NK-92 treated with Interleukin-12 subunit alpha and Interleukin-12 subunit beta, amount 100 ng/mL, for 24 hours (cell line): ENCODE results near the gene ITFG1.
"Not testable (repeated sequence)": the region's sequence is repeated elsewhere in the genome, so short reads cannot be mapped to it uniquely, and the experiment has no call there.

Experiments
- DNase-seq: peaks from one replicate; lab custom pipeline; 2025; lab: John Stamatoyannopoulos, UW

ITFG1 gene

DNA sequence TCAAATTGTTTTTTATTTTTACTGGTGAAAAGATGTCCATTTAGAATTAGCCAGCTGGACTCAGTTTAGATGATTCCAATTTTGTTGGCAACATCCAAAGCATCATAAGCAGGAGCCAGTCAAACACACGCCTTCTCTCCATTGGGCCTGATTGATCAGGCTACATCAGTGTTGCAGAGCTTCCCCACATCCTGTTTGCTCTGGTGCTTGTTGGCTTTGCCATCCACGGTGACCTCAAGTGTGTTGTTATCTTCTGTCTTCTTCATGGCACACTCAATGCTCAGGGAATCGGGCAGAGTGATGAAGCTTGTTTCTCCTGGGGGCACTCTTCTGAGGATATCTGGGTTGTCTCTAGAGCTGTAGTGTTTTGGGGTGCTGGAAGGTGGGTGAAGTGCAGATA is 310.8 kb downstream of the ITFG1 start:
- no peak for DNase-seq

GRCh38 chr16:47144559-47144877 is 316.3 kb downstream of the ITFG1 start:
- DNase-seq: no peak

- no peak for DNase-seq
Measured at GRCh38 chr16:47143677-47144558, 316.9 kb downstream of the ITFG1 start, which contains the start of gene NETO2. NETO2 (minus strand) TSS chr16:47143945; CDS start chr16:47143612, 333 bp downstream.

DNA sequence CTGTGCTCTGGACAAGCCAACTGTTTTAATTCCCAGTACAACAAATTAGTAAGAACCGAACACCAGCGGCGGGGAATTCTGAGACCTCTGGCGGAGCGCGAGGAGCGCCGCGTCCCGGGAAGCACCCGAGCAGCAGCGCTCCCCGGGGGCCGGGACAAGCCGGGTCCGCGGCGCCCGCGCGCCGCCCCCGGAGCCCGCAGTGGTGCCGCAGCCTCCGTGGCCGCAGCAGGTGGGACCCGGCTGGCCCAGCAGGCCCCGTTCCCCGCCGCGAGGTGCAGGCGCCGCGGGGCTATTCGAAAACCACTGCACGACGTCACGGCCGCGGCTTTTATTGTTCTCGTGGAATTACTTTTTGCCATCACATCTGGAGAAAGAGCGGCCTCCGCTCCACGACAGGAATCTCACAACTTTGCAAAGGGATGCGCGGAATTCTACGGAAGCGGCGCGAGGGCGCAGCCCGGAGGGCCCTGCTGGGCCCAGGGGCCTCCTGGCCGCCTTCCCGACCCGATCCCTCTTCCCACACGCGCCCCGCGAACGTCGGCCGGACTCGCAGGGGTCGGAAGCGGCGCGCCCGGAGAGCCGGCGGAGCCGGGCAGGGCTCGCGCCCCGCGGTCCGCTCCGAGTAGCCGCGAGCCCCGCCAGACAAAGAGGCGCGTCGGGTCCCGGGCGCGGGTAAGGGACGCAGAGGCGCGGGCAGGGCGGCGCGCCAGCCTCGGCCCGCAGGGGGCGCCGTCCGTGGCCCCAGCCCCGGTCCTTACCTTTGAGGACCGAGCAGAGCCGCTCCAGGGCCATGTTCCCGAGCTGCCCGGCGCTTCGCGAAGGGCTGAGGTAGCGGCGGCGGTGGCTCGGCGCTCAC is 317.8 kb downstream of the ITFG1 start:
- no peak for DNase-seq

DNA sequence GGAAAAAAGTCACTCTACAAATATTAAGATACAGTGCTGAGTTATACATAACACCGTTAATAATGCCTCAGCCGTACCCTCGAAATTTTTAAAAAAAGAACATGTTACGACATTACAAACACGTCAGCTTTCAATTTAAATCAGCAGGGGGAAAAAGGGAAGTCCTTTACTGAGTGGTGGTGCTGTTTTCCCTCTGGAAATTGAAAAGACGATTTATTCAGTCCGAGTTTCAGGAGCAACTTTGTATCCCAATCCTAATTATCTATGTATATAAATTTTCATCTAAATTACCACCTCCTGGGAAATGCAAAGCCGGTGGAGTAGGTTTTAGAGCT is 318.4 kb downstream of the ITFG1 start:
- DNase-seq: no peak

DNA sequence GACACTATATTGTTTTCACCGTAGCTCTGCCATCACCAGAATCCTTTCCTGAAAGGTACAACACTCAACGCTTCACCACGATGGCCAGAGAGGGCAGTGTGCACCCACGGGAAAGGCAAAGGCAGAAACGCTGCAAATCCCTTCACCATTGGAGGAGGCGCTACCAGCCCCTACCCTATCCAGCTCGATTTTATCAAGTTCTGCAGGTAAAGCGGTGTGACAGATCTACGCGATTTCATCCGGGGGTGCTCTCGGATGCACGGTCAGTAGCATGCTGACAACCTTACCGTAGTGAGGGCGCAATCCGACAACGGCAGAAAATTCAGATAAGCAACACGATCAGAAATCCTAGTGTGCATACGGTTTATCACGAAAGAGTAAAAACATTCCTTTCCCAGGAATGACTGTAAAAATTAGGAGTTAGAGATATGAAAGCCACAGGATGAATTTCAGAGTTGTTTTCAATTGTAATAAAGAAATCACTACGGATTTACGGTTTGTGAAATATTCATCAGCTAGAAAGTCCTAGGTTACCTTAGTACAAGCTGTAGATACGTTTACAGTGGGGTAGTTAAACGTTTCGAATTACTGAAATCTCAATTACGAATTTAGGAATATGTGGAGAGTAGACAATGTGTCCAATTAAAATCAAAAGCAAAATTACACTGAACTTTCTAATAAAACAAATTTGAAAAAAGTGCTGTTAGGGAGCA is 318.9 kb downstream of the ITFG1 start:
- no peak for DNase-seq

DNA sequence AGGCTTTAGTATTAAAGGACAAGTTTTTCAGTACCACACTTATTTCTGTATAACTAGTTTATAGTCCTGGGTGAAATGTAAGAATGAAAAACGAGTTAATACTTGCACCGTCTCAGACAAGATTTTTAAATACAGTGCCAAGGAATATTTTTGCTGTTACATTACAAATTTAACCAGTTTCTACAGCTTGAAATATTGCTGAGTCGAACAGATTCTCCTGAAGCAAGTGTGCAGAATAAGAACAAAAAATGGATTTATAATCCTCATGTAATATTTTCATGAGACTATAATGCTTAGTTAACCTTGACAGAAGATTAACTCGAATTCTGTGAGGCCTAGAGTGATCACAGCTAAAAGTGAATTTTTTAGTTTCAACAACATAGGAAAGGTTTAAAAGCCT is 320.2 kb downstream of the ITFG1 start:
- DNase-seq: no peak

GRCh38 chr16:47139561-47140185 is 321.2 kb downstream of the ITFG1 start:
- no peak for DNase-seq

GRCh38 chr16:47137925-47138324 is 322.9 kb downstream of the ITFG1 start:
- not testable (repeated sequence) for DNase-seq

GRCh38 chr16:47136099-47136842 is 324.6 kb downstream of the ITFG1 start:
- DNase-seq: no peak

GRCh38 chr16:47134550-47134949 is 326.3 kb downstream of the ITFG1 start:
- DNase-seq: no peak

GRCh38 chr16:47132308-47132707 is 328.6 kb downstream of the ITFG1 start:
- no peak for DNase-seq

GRCh38 chr16:47129755-47130435 is 331.0 kb downstream of the ITFG1 start:
- DNase-seq: no peak

DNA sequence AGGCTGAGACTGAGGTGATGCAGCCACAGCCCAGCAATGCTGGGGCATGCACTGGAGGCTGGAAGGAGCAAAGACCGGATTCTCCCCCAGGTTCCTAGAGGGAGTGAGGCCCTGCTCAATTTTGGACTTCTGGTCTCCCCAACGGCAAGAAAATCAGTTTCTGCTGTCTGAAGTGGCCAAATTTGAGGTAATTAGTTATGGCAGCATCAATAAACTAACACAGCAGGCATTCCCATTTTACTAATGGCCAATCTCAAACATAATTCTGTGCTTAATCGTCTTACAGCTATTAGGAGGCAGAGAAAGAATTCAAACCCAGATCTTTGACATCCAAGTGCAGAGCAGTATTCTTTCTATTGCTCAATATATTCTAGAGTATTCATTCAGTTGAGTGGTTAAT is 333.3 kb downstream of the ITFG1 start:
- DNase-seq: no peak

DNA sequence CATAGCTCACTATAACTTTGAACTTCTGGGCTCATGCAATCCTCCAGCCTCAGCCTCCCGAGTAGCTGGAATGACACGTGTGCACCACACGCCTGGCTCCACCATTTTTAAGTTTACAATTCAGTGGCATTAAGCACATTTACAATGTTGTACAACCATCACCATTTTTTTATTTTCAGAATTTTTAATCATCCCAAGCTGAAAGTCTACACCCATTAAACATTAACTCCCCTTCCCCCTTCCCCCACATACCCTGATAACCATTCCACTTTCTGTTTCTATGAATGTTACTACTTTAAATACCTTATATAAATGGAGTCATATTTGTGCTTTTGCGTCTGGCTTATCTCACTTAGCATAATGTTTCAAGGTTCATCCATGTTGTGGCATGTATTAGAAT is 335.1 kb downstream of the ITFG1 start:
- no peak for DNase-seq

DNA sequence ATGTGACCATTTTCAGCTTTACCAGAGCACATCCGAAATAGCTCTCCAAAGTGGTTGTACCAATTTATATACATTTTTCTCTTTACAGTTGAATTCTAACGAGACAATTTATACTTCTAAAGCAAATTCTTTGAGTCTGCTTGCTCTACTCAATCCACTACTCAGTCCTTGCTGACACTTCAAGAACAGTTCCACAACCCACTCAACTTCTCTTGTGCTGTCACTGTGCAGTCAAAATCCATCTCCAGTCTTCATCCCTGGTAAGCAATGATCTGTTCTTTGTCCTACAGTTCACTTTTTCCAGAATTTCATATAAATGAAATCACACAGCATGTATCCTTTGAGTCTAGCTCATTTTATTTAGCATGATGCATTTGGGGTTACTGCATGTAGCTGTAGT is 347.7 kb downstream of the ITFG1 start:
- no peak for DNase-seq

DNA sequence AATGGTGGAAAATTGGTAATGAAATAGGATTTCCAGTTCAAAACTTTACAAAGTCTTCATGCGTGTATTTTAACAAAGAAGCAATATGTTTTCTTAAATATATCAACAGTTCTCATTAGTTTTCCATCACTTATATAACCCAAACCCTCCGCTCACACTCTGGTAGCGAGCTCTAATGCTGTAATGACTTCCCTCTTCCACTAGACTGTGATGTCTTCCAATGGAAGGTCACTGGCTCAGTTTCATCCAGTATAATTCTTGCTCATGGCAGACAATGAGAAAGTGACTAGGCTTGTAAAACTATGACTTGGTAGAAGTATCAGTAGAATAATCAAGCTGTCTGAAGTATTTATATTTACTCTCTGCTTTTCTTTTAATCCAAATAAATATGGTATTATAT is 349.9 kb downstream of the ITFG1 start:
- DNase-seq: no peak

DNA sequence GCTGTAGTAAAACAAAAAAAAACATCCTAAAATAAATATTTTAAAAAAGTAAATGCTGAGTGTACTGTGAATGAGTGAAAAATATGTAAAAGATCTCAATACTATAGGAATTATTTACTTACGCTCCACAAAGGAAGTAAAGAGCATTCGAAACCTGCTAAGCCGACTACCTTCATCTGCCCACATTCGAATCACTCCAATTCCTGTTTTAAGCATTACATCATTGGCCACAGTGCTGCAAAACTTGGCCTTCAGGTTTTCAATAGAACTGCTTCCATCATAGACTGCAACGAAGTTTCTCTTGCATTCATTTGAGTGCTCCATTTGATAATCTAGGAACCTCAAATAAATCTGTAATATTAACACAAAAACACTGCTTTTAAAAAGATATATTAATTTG is 351.5 kb downstream of the ITFG1 start:
- no peak for DNase-seq
